Calu3 (cell line): ENCODE measurements around the gene WFIKKN2. TPM values are rescaled to one million over a fixed set of nuclear protein-coding genes. Genes with fewer than 3 reads are reported as not detected.
A peak's percentile ranks its signal among the peaks of the same experiment; 100 is the strongest.

ENCODE experiments used
- BruUV-seq: library from RNA; stranded (reverse); fragments of 400-500 nt; replicated peaks from 2 replicates; lab custom pipeline; 2021; lab: Mats Ljungman, UMichigan
- CTCF ChIA-PET: fragments of 300-600 bp; sonication (Branson Sonifier 250); formaldehyde crosslinking; loops from one replicate; lab custom pipeline; 2022; ENCODE audit warnings: antibody characterized with exemption; lab: Charles Lee
- DNase-seq: peaks from one replicate; pipeline ENCODE4 v3.0.0; 2022
- H3K27ac Mint-ChIP-seq: one replicate; pipeline ENCODE4 v1.8.0; 2022; ENCODE audit warnings: mixed read lengths; ENCODE audit not compliant: unreplicated experiment
- H3K27me3 Mint-ChIP-seq: one replicate; pipeline ENCODE4 v1.8.0; 2022; ENCODE audit warnings: mixed read lengths; ENCODE audit not compliant: unreplicated experiment
- H3K36me3 Mint-ChIP-seq: one replicate; pipeline ENCODE4 v1.8.0; 2022; ENCODE audit warnings: mild to moderate bottlenecking, moderate library complexity, mixed read lengths; ENCODE audit not compliant: insufficient read depth, unreplicated experiment
- H3K4me1 Mint-ChIP-seq: one replicate; pipeline ENCODE4 v1.8.0; 2022; ENCODE audit warnings: mild to moderate bottlenecking, low read depth, mixed read lengths; ENCODE audit not compliant: unreplicated experiment
- H3K4me3 Mint-ChIP-seq: one replicate; pipeline ENCODE4 v1.8.0; 2022; ENCODE audit warnings: mild to moderate bottlenecking, low read depth, moderate library complexity, mixed read lengths; ENCODE audit not compliant: unreplicated experiment
- H3K9me3 Mint-ChIP-seq: one replicate; pipeline ENCODE4 v1.8.0; 2022; ENCODE audit warnings: low read depth, mixed read lengths; ENCODE audit not compliant: unreplicated experiment
- intact Hi-C: fragments of 100-400 bp; cut with micrococcal nuclease; formaldehyde crosslinking; loops from one replicate; pipeline ENCODE4 v1.10.0; 2022; ENCODE audit not compliant: unreplicated experiment
- total RNA-seq: library from RNA; stranded (reverse); gene quantifications from 2 replicates; pipeline ENCODE4 v1.2.3, GENCODE V29; 2022
- TF ChIP-seq, protein P1 (sequence below): fragments of 200-600 bp; IDR thresholded peaks from one replicate; pipeline ENCODE4 v1.8.0; 2022; ENCODE audit warnings: antibody characterized with exemption; ENCODE audit not compliant: unreplicated experiment

WFIKKN2 gene
- total RNA-seq, 1 experiment from 2014 or later, result not detected

- H3K9me3 Mint-ChIP-seq, result no peaks in the 10 kb centered on the region
- H3K27me3 Mint-ChIP-seq, result peaks cover 41% of the 10 kb centered on the region
- CTCF ChIA-PET, result interaction anchor here (0.6 to 1.6 kb wide), 5 partner anchors 9 to 243 kb away, joined by 3 to 4 read pairs (median 4); no protein-coding TSS in a partner anchor
- intact Hi-C loops, result no loop called here
- TF ChIP-seq, protein P1, sequence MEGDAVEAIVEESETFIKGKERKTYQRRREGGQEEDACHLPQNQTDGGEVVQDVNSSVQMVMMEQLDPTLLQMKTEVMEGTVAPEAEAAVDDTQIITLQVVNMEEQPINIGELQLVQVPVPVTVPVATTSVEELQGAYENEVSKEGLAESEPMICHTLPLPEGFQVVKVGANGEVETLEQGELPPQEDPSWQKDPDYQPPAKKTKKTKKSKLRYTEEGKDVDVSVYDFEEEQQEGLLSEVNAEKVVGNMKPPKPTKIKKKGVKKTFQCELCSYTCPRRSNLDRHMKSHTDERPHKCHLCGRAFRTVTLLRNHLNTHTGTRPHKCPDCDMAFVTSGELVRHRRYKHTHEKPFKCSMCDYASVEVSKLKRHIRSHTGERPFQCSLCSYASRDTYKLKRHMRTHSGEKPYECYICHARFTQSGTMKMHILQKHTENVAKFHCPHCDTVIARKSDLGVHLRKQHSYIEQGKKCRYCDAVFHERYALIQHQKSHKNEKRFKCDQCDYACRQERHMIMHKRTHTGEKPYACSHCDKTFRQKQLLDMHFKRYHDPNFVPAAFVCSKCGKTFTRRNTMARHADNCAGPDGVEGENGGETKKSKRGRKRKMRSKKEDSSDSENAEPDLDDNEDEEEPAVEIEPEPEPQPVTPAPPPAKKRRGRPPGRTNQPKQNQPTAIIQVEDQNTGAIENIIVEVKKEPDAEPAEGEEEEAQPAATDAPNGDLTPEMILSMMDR, result no peak
- peaks cover 26% of the 10 kb centered on the region for H3K4me1 Mint-ChIP-seq
- DNase-seq, result peak; percentile 70
- H3K27ac Mint-ChIP-seq, result no peak overlapping the region
- no peaks in the 10 kb centered on the region for H3K36me3 Mint-ChIP-seq
- no TSS peak for BruUV-seq
- H3K4me3 Mint-ChIP-seq, result peak overlapping the region; percentile 6
Observed at GRCh38 chr17:50817838-50818237, 17.5 kb upstream of the WFIKKN2 start.

- TF ChIP-seq, protein P1, result no peak
- Mint-ChIP-seq H3K36me3 (no peaks in the 10 kb centered on the region), H3K4me1 (peaks cover 26% of the 10 kb centered on the region), H3K4me3 (peak overlapping the region; percentile 6), H3K9me3 (no peaks in the 10 kb centered on the region), H3K27me3 (peaks cover 37% of the 10 kb centered on the region), H3K27ac (no peak overlapping the region)
- no TSS peak for BruUV-seq
- intact Hi-C loops, result no loop called here
- CTCF ChIA-PET, result interaction anchor here (0.6 to 1.6 kb wide), 5 partner anchors 9 to 243 kb away, joined by 3 to 4 read pairs (median 4); no protein-coding TSS in a partner anchor
- no peak for DNase-seq
Observed at GRCh38 chr17:50818261-50818660, 17.1 kb upstream of the WFIKKN2 start.

- CTCF ChIA-PET, result interaction anchor here (1.6 kb wide), 1 partner anchor 10 kb away, joined by 4 read pairs; no protein-coding TSS in a partner anchor
- intact Hi-C loops, result no loop called here
Observed at GRCh38 chr17:50818921-50819657, 16.3 kb upstream of the WFIKKN2 start.

DNA sequence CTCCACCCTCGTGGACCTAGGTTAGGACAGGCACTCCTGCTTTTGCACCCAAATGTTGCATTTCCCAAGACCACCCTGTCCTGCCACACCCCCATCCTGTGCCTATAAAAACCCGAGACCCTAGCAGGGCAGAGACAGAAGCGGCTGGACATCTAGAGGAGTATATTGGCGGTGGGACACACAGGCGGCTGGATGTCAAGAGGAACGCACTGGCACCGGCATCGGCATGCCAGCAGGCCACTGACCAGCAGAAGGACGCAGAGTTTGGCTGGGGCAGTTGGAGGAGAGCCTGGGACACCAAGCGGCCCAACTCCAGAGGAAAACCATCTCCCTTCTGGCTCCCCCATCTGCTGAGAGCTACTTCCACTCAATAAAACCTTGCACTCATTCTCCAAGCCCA is 14.7 kb upstream of the WFIKKN2 start:
- no TSS peak for BruUV-seq
- intact Hi-C loops, result no loop called here
- CTCF ChIA-PET, result no interaction called here
- H3K27me3 Mint-ChIP-seq, result peaks cover 23% of the 10 kb centered on the region
- peaks cover 26% of the 10 kb centered on the region for H3K4me1 Mint-ChIP-seq
- DNase-seq, result no peak
- no peaks in the 10 kb centered on the region for H3K9me3 Mint-ChIP-seq
- no peak overlapping the region for H3K4me3 Mint-ChIP-seq
- no peaks in the 10 kb centered on the region for H3K36me3 Mint-ChIP-seq
- H3K27ac Mint-ChIP-seq, result no peak overlapping the region
- TF ChIP-seq, protein P1, result no peak

More at GRCh38 chr17:50818921-50819657, 16.3 kb upstream of the WFIKKN2 start:
- BruUV-seq, result no TSS peak
- Mint-ChIP-seq H3K4me3 (no peak overlapping the region), H3K27ac (peak overlapping the region; percentile 24), H3K9me3 (no peaks in the 10 kb centered on the region), H3K36me3 (no peaks in the 10 kb centered on the region), H3K27me3 (peaks cover 29% of the 10 kb centered on the region), H3K4me1 (peaks cover 26% of the 10 kb centered on the region)
- no peak for DNase-seq
- TF ChIP-seq, protein P1, result no peak
